Psoas muscle (tissue), 8 donors: ENCODE data around the gene REEP1. TPM values are rescaled to one million over a fixed set of nuclear protein-coding genes. Genes with fewer than 3 reads are reported as not detected.
A peak's percentile ranks its signal among the peaks of the same experiment; 100 is the strongest.

ENCODE experiments used
- ATAC-seq, 4 donors: fragments of 200-7000 bp; cut with Tn5 transposase; one replicate each; pipeline ENCODE4 v1.9.1; 2020; ENCODE audit warnings: moderate library complexity in 3 of 4, mild to moderate bottlenecking in 2 of 4
- DNase-seq, 2 donors: peaks; one replicate each; pipeline ENCODE4 v3.0.0-alpha.2; 2020
- H3K27ac ChIP-seq: fragments of 200-600 bp; one replicate; pipeline ENCODE4 v1.8.0; 2022
- H3K27me3 ChIP-seq, 3 donors: fragments of 200-600 bp in 1 of 3; one replicate each; pipeline versions ENCODE4 v1.6.1 to v1.8.0; 2013 to 2022; ENCODE audit warnings: low read length in 2 of 3, mild to moderate bottlenecking in 2 of 3, moderate library complexity in 1 of 3; ENCODE audit not compliant: insufficient read depth in 3 of 3
- H3K36me3 ChIP-seq, 2 donors: fragments of 200-600 bp in 1 of 2; one replicate each; pipeline versions ENCODE4 v1.6.1 to v1.8.0; 2013 to 2022; ENCODE audit warnings: low read depth in 1 of 2, mild to moderate bottlenecking in 1 of 2, moderate library complexity in 1 of 2; ENCODE audit not compliant: insufficient read depth in 1 of 2
- H3K4me1 ChIP-seq: fragments of 200-600 bp; one replicate; pipeline ENCODE4 v1.8.0; 2022
- H3K4me3 ChIP-seq: fragments of 200-600 bp; one replicate; pipeline ENCODE4 v1.8.0; 2022; ENCODE audit warnings: mild to moderate bottlenecking
- H3K9me3 ChIP-seq: fragments of 200-600 bp; one replicate; pipeline ENCODE4 v1.8.0; 2022
- whole genome bisulfite sequencing, 3 donors: extraction: QIAGEN DNeasy Blood & Tissue Kit; methylation state at CpG; one replicate each; pipeline versions ENCODE4 v1.1.6 to v1.1.7; 2013; 5-methylcytosine and 5-hydroxymethylcytosine counted together
- intact Hi-C, 2 donors: fragments of 100-400 bp; cut with DNase I; formaldehyde crosslinking; loops; one replicate each; pipeline versions ENCODE4 v1.11.0 to v1.14.2; 2022
- polyA plus RNA-seq, 3 donors: library from polyadenylated mRNA; stranded (reverse); fragments of 200-250 nt; gene quantifications; one replicate each; pipeline ENCODE4 v1.2.3, GENCODE V29; 2013
- total RNA-seq, 4 donors: library from RNA; stranded (reverse); fragmentation: NEBNext Ultra II Directional in 2 of 4; extraction: Animal tissue kit (Norgen Biotek cat#: 25700) in 2 of 4; gene quantifications; one replicate each; pipeline versions ENCODE4 v1.2.1 to v1.2.4, GENCODE V29; 2021 to 2023
- TF ChIP-seq, protein P1 (sequence below): fragments of 200-600 bp; IDR thresholded peaks from one replicate; pipeline ENCODE4 v1.8.0; 2022; ENCODE audit warnings: antibody characterized with exemption
- donor health status: healthy with polysubstance abuse.
- donor health status: DM: no; HTN: no; CAD: no; lungs with moderate emphysema.
- donor health status: Bipolar disorder and iron deficiency.
- donor health status: healthy.
- donor health status: DM: yes; HTN: yes; CAD: no.
- donor health status: DM: no; HTN: no; CAD: no.
- donor health status: DM: no; HTN: no; CAD: no.
- donor health status: DM: yes; HTN: yes; CAD: no.

REEP1 gene
- total and polyA plus RNA-seq, 7 donors = 1.2 to 16.1 (median 7.9) TPM

DNA sequence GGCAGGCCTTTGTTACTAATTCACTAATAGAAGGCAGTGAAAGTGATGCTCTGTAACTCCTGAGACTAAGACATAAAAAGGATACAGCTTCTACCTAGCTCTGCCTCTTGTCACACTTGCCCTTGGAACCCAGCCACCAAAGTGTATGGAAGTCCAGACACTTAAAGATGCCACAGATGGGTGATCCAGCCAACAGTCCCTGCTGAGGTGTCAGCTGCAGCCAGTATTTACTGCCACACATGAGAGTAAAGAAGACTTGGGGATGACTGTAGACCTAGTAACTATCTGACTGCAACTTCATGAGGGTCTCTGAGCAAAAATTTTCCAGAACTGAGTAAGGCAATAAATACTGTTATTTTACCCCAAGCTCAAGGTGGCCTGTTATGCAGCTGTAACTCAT, 151.0 kb downstream of the REEP1 start:
- TF ChIP-seq, protein P1, sequence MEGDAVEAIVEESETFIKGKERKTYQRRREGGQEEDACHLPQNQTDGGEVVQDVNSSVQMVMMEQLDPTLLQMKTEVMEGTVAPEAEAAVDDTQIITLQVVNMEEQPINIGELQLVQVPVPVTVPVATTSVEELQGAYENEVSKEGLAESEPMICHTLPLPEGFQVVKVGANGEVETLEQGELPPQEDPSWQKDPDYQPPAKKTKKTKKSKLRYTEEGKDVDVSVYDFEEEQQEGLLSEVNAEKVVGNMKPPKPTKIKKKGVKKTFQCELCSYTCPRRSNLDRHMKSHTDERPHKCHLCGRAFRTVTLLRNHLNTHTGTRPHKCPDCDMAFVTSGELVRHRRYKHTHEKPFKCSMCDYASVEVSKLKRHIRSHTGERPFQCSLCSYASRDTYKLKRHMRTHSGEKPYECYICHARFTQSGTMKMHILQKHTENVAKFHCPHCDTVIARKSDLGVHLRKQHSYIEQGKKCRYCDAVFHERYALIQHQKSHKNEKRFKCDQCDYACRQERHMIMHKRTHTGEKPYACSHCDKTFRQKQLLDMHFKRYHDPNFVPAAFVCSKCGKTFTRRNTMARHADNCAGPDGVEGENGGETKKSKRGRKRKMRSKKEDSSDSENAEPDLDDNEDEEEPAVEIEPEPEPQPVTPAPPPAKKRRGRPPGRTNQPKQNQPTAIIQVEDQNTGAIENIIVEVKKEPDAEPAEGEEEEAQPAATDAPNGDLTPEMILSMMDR = no peak
- H3K27me3 ChIP-seq = no peaks in the 10 kb centered on the region
- ATAC-seq = no peak
- peak overlapping the region; percentile 43 for H3K27ac ChIP-seq
- no peak overlapping the region for H3K4me3 ChIP-seq
- DNase-seq = no peak
- H3K36me3 ChIP-seq = peaks cover 0 to 17% of the 10 kb centered on the region in 2 donors
- H3K9me3 ChIP-seq = no peaks in the 10 kb centered on the region
- intact Hi-C loops = no loop called here
- peaks cover 74% of the 10 kb centered on the region for H3K4me1 ChIP-seq

DNA sequence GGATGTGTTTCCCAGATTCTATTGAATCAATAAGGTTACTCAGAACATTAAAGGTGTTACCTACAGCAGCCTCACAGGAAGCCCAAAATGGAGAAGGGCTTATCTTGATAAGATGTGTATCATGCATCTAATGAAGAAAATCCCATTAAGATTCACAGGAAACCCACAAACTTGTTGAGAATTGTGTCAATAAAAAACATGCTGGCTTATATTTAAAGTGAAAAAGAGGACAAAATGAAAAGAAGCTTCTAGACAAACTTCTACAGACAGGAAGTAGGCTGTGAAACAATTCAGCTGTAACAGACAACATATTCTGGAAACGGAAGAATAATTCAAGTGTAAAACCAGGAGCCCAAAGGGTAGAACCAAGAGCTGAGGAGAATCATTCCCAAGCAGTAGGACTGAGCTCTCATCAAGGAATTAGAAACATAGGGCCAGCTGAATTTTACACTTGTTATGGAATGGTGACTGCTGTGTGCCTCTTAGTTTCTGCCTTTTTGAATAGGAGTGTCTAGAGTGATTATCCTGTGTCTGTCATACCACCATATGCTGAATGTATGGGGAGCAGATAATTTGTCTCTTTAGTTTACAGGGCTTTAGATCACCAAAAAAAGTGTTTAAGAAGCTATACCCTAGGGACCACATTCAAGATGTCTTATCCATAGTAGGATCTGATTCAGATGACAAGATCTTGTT, 151.8 kb downstream of the REEP1 start:
- Histone ChIP-seq H3K4me3 (no peak overlapping the region), H3K27ac (peak overlapping the region; percentile 43), H3K27me3 (no peaks in the 10 kb centered on the region), H3K36me3 (peaks cover 4 to 18% of the 10 kb centered on the region in 2 donors), H3K4me1 (peaks cover 68% of the 10 kb centered on the region), H3K9me3 (no peaks in the 10 kb centered on the region)
- DNase-seq (no peak), ATAC-seq (peak in 1 of 4 donors; percentile 16)
- 25 to 43% (median 41%) methylated on average over 1 of the region's 1 CpG for WGBS, 3 donors
- TF ChIP-seq, protein P1 = no peak
- intact Hi-C loops = no loop called here

DNA sequence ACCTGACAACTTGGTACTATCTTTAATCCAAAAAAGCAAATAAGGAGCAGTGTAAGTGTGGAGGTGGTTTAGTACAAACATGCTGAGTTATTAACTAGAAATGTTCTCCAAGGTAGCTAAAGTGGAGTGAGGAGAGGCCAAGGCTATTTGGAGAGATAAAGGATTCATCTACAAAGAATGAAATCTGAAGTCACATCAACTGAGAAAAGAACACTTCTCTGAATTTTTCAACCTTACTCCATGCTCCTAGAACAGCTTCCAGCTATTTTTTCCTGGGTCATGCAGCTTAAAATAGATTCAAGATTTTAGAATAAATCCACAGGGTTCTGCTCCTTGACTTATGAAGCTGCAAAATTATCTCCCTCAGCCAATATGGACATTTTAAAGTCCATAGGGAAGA, 160.8 kb downstream of the REEP1 start:
- Histone ChIP-seq H3K9me3 (no peaks in the 10 kb centered on the region), H3K4me1 (peaks cover 21% of the 10 kb centered on the region), H3K4me3 (no peak overlapping the region), H3K36me3 (peaks cover 8 to 80% of the 10 kb centered on the region in 2 donors), H3K27ac (peak overlapping the region; percentile 54), H3K27me3 (no peaks in the 10 kb centered on the region)
- DNase-seq = no peak
- intact Hi-C loops = no loop called here
- ATAC-seq = peak; percentile 54 to 91 (median 82)
- TF ChIP-seq, protein P1 = no peak

DNA sequence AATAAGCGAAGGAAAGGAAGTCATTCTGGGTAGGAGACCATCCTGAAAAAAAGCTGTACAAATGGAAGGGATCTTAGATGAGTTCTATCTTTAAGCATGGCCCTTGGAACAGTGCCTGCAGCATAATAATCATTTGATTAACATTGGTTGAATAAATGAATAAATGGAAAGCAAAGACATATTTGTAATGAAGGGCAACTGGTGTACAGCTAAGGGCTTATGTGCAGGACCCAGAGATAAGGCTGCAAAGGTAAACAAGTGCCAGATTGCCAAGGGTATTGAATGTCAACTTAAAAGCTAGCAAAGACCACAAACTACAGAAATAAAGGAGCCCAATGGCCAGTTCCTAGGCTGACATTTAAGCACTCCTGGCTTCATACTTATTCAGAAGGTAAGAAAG, 161.6 kb downstream of the REEP1 start:
- ATAC-seq (no peak), DNase-seq (no peak)
- Histone ChIP-seq H3K36me3 (peaks cover 4 to 84% of the 10 kb centered on the region in 2 donors), H3K4me1 (peaks cover 21% of the 10 kb centered on the region), H3K27me3 (no peaks in the 10 kb centered on the region), H3K4me3 (no peak overlapping the region), H3K27ac (peak overlapping the region; percentile 54), H3K9me3 (no peaks in the 10 kb centered on the region)
- WGBS, 3 donors = 78 to 97% (median 95%) methylated on average over 1 of the region's 1 CpG
- intact Hi-C loops = no loop called here
- TF ChIP-seq, protein P1 = no peak

DNA sequence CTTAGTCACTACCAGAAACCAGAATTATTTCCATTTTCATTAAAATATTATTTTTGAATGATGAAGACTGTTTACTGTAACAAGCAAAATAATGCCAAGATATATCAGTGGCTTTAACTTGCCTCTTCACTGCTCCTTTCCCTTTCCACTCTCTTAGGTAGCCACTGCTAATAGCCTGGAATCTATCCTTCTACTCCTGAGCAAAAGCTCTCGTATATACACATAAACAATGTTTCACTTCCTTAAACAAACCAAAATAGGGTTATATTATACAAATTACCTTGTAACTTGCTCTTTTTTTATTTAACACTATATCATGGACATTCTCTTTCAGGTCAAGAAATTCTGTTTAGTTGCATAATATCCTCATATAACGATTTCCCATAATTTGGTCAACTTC, 163.0 kb downstream of the REEP1 start:
- peaks cover 21% of the 10 kb centered on the region for H3K4me1 ChIP-seq
- intact Hi-C loops = no loop called here
- H3K27me3 ChIP-seq = no peaks in the 10 kb centered on the region
- H3K4me3 ChIP-seq = no peak overlapping the region
- TF ChIP-seq, protein P1 = no peak
- no peak for DNase-seq
- H3K36me3 ChIP-seq = peaks cover 4 to 86% of the 10 kb centered on the region in 2 donors
- H3K9me3 ChIP-seq = no peaks in the 10 kb centered on the region
- WGBS, 3 donors = 71 to 77% (median 76%) methylated on average over 2 of the region's 2 CpGs
- no peak overlapping the region for H3K27ac ChIP-seq
- ATAC-seq = no peak
